Activated CD8-positive, alpha-beta T cell treated with anti-CD3 and anti-CD28 coated beads for 36 hours (primary cell): ENCODE data around the gene XRCC3. TPM values are rescaled to one million over a fixed set of nuclear protein-coding genes. Genes with fewer than 3 reads are reported as not detected.

Source experiments
- ATAC-seq: fragments of 200-7000 bp; cut with Tn5 transposase; one replicate; pipeline ENCODE4 v1.10.0; 2021; ENCODE audit warnings: mild to moderate bottlenecking, moderate library complexity
- CTCF ChIA-PET: fragments of 350-600 bp; sonication (Branson Sonifier 250); formaldehyde crosslinking; loops from one replicate; lab custom pipeline; 2021; ENCODE audit warnings: antibody characterized with exemption; lab: Charles Lee
- POLR2A ChIA-PET: fragments of 350-600 bp; sonication (Branson Sonifier 250); formaldehyde crosslinking; loops from one replicate; lab custom pipeline; 2021; ENCODE audit warnings: antibody characterized with exemption; lab: Charles Lee
- DNase-seq: peaks from one replicate; pipeline ENCODE4 v3.0.0-alpha.2; 2020
- H3K27ac Mint-ChIP-seq: one replicate; pipeline ENCODE4 v1.8.0; 2021; ENCODE audit warnings: mild to moderate bottlenecking, mixed read lengths
- H3K27me3 Mint-ChIP-seq: one replicate; pipeline ENCODE4 v1.8.0; 2021; ENCODE audit warnings: mixed read lengths
- H3K36me3 Mint-ChIP-seq: one replicate; pipeline ENCODE4 v1.8.0; 2021; ENCODE audit warnings: low read depth, mixed read lengths
- H3K4me1 Mint-ChIP-seq: one replicate; pipeline ENCODE4 v1.8.0; 2021; ENCODE audit warnings: low read depth, mixed read lengths
- H3K4me3 Mint-ChIP-seq: one replicate; pipeline ENCODE4 v1.8.0; 2021; ENCODE audit warnings: mild to moderate bottlenecking, moderate library complexity, mixed read lengths
- H3K9me3 Mint-ChIP-seq: one replicate; pipeline ENCODE4 v1.8.0; 2021; ENCODE audit warnings: mixed read lengths
- CTCF ChIP-seq: fragments of 200-600 bp; IDR thresholded peaks from one replicate; pipeline ENCODE4 v1.8.0; 2022; ENCODE audit warnings: antibody characterized with exemption, mild to moderate bottlenecking
- intact Hi-C: fragments of 100-400 bp; cut with micrococcal nuclease; formaldehyde crosslinking; loops from one replicate; pipeline ENCODE4 v1.10.0; 2022
- total RNA-seq, 2 experiments: library from RNA; stranded (reverse); gene quantifications; one replicate each; pipeline ENCODE4 v1.2.3, GENCODE V29; 2021

The XRCC3 gene
- total RNA-seq, 2 experiments from 2014 or later, result 47.3 to 55.2 TPM

DNA sequence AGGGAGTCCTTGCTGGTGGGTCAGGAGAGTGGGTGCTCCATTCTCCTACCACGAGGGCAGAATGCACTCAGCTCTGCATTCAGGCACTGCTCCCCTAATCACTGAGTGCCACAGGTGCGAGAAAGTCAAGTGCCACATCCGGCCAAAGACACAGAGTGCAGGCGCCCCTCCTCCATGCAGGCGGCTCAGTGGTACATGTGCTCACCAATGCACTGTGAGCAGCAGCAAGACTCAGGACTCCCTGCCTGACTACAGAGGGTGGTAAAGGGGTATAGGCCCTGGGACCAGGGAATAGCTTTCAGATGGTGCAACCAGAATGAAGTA lies 33.2 kb upstream of the XRCC3 start:
- DNase-seq (peak; percentile 83), ATAC-seq (peak; percentile 99)
- H3K4me1 Mint-ChIP-seq, result peaks cover 19% of the 10 kb centered on the region
- H3K27ac Mint-ChIP-seq, result peak overlapping the region; percentile 82
- no peaks in the 10 kb centered on the region for H3K9me3 Mint-ChIP-seq
- no peak for TF ChIP-seq CTCF
- no peaks in the 10 kb centered on the region for H3K27me3 Mint-ChIP-seq
- peaks cover 3% of the 10 kb centered on the region for H3K36me3 Mint-ChIP-seq
- ChIA-PET POLR2A (interaction anchor here (0.6 to 0.7 kb wide), 3 partner anchors 11 to 175 kb away, joined by 3 read pairs; no protein-coding TSS in a partner anchor), CTCF (interaction anchor here (0.6 to 1.2 kb wide), 2 partner anchors 13 to 72 kb away, joined by 3 to 4 read pairs; no protein-coding TSS in a partner anchor)
- intact Hi-C loops, result no loop called here
- H3K4me3 Mint-ChIP-seq, result peak overlapping the region; percentile 37

DNA sequence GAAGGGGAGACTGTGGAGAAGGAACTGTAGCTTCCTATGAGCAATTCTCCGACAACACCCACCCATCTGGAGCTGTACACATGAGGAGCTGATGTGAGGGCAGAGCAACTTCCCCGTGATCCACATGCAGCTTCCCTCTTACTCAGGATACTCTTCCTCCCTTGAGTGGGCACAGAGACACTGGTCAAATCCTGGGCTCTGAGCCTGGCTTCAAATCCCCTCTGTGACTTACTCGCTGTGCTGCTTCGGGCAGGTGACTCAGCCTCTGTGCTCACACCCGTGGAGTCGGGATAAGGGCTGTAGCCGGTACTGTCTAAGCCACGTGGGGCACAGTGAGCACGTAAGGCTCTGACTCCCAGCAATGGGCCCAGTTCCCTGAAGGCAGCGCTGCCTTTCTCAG lies 31.4 kb upstream of the XRCC3 start:
- peaks cover 19% of the 10 kb centered on the region for H3K4me1 Mint-ChIP-seq
- no peak overlapping the region for H3K4me3 Mint-ChIP-seq
- ChIA-PET POLR2A (interaction anchor here (2.8 kb wide), 1 partner anchor 13 kb away, joined by 10 read pairs; no protein-coding TSS in a partner anchor), CTCF (no interaction called here)
- no peak for ATAC-seq
- H3K27ac Mint-ChIP-seq, result no peak overlapping the region
- no peaks in the 10 kb centered on the region for H3K27me3 Mint-ChIP-seq
- peaks cover 3% of the 10 kb centered on the region for H3K36me3 Mint-ChIP-seq
- intact Hi-C loops, result no loop called here
- H3K9me3 Mint-ChIP-seq, result no peaks in the 10 kb centered on the region
- TF ChIP-seq CTCF, result no peak
- no peak for DNase-seq

DNA sequence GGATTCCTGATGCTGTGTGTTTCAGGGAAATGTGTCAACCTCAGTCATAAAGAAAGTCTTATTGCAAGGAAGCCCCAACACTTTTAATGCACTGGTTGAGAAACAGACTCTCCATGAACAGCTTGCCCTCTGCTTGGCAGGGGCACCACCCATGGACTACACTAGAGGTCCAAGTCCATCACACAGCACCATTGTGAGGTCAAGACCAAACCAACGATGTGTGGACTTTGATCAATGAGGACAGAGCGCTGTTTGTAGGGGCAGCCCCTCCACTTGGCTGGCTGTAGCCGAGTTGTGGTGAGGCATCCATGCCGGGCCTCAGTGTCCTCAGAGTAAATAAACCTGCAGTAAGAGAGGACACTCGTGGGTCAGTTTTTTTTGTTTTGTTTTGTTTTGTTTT lies 30.2 kb upstream of the XRCC3 start:
- peaks cover 19% of the 10 kb centered on the region for H3K4me1 Mint-ChIP-seq
- no peak overlapping the region for H3K27ac Mint-ChIP-seq
- no peaks in the 10 kb centered on the region for H3K9me3 Mint-ChIP-seq
- ATAC-seq (no peak), DNase-seq (no peak)
- H3K36me3 Mint-ChIP-seq, result peaks cover 3% of the 10 kb centered on the region
- TF ChIP-seq CTCF, result no peak
- no peak overlapping the region for H3K4me3 Mint-ChIP-seq
- ChIA-PET POLR2A (interaction anchor here (2.8 kb wide), 1 partner anchor 12 kb away, joined by 10 read pairs; no protein-coding TSS in a partner anchor), CTCF (interaction anchor here (0.8 kb wide), 1 partner anchor 155 kb away, joined by 3 read pairs; no protein-coding TSS in a partner anchor)
- intact Hi-C loops, result no loop called here
- H3K27me3 Mint-ChIP-seq, result no peaks in the 10 kb centered on the region

- Mint-ChIP-seq H3K4me1 (peaks cover 15% of the 10 kb centered on the region), H3K27me3 (no peaks in the 10 kb centered on the region), H3K9me3 (no peaks in the 10 kb centered on the region), H3K4me3 (no peak overlapping the region), H3K36me3 (peaks cover 3% of the 10 kb centered on the region), H3K27ac (no peak overlapping the region)
- no peak for TF ChIP-seq CTCF
- DNase-seq (no peak), ATAC-seq (no peak)
- intact Hi-C loops, result no loop called here
- POLR2A ChIA-PET, result interaction anchor here (2.8 kb wide), 1 partner anchor 11 kb away, joined by 10 read pairs; no protein-coding TSS in a partner anchor
- CTCF ChIA-PET, result interaction anchor here (0.8 kb wide), 1 partner anchor 156 kb away, joined by 3 read pairs; no protein-coding TSS in a partner anchor
These were observed 29.6 kb upstream of the XRCC3 start for GRCh38 chr14:103744621-103745395.

GRCh38 chr14:103743691-103744090 lies 28.4 kb upstream of the XRCC3 start:
- peaks cover 8% of the 10 kb centered on the region for H3K4me1 Mint-ChIP-seq
- no peaks in the 10 kb centered on the region for H3K36me3 Mint-ChIP-seq
- no peaks in the 10 kb centered on the region for H3K9me3 Mint-ChIP-seq
- no peaks in the 10 kb centered on the region for H3K27me3 Mint-ChIP-seq
- ChIA-PET POLR2A (no interaction called here), CTCF (no interaction called here)
- no peak for TF ChIP-seq CTCF
- no peak for DNase-seq
- intact Hi-C loops, result no loop called here
- no peak overlapping the region for H3K4me3 Mint-ChIP-seq
- no peak for ATAC-seq
- no peak overlapping the region for H3K27ac Mint-ChIP-seq
